B cell (primary cell): Measurements from ENCODE around the gene ARHGEF37. TPM values are rescaled to one million over a fixed set of nuclear protein-coding genes. Genes with fewer than 3 reads are reported as not detected.

ENCODE experiments used
- ATAC-seq: fragments of 200-7000 bp; cut with Tn5 transposase; one replicate; pipeline ENCODE4 v1.10.0; 2021; ENCODE audit warnings: low read depth, mild to moderate bottlenecking, moderate number of reproducible peaks, moderate library complexity
- CTCF ChIA-PET: fragments of 350-600 bp; sonication (Branson Sonifier 250); formaldehyde crosslinking; loops from one replicate; lab custom pipeline; 2021; ENCODE audit warnings: antibody characterized with exemption, inconsistent platforms; lab: Charles Lee
- POLR2A ChIA-PET: fragments of 350-600 bp; sonication (Branson Sonifier 250); formaldehyde crosslinking; loops from one replicate; lab custom pipeline; 2021; ENCODE audit warnings: antibody characterized with exemption; lab: Charles Lee
- DNase-seq: peaks from one replicate; pipeline ENCODE4 v3.0.0; 2013
- H2AFZ ChIP-seq: 2 replicates; pipeline ENCODE4 v1.6.1; 2012; ENCODE audit warnings: mild to moderate bottlenecking, low read depth, low read length; ENCODE audit not compliant: insufficient read depth, poor library complexity, severe bottlenecking
- H3K27ac ChIP-seq, 2 donors: 1 replicate in 1 of 2; 2 replicates in 1 of 2; pipeline ENCODE4 v1.5.1; 2012 to 2013; ENCODE audit warnings: low read length in 2 of 2, mild to moderate bottlenecking in 2 of 2, moderate library complexity in 1 of 2
- H3K27me3 ChIP-seq, 4 experiments: fragments of 200-600 bp in 1 of 4; sonication (generic) in 1 of 4; replicated peaks in 1 of 4; 1 replicate in 2 of 4; 2 replicates in 2 of 4; pipeline versions ENCODE4 v1.6.1 to v1.7.0; 2013 to 2016; ENCODE audit warnings: low read length in 3 of 4, mild to moderate bottlenecking in 2 of 4, mixed read lengths in 1 of 4, moderate library complexity in 1 of 4; ENCODE audit not compliant: insufficient read depth in 4 of 4, control insufficient read depth in 3 of 4; ENCODE audit errors: control extremely low read depth in 1 of 4
- H3K36me3 ChIP-seq, 2 experiments: replicated peaks in 1 of 2; 1 replicate in 1 of 2; 2 replicates in 1 of 2; pipeline versions ENCODE4 v1.6.1 to v1.7.1; 2013; ENCODE audit warnings: low read length in 1 of 2; ENCODE audit not compliant: insufficient read depth in 2 of 2, control insufficient read depth in 1 of 2; ENCODE audit errors: control extremely low read depth in 1 of 2, extremely low read depth in 1 of 2
- H3K4me1 ChIP-seq, 2 donors: fragments of 200-600 bp in 1 of 2; sonication (generic) in 1 of 2; 1 replicate in 1 of 2; 2 replicates in 1 of 2; pipeline versions ENCODE4 v1.5.1 to v1.6.1; 2013 to 2017; ENCODE audit warnings: low read length in 2 of 2; ENCODE audit not compliant: control insufficient read depth in 2 of 2, insufficient read depth in 2 of 2
- H3K4me2 ChIP-seq: replicated peaks from 2 replicates; pipeline ENCODE3; 2012; ENCODE audit warnings: mild to moderate bottlenecking, low read depth, low read length; ENCODE audit not compliant: poor library complexity, severe bottlenecking
- H3K4me3 ChIP-seq, 5 experiments: fragments of 200-600 bp in 1 of 5; sonication (generic) in 1 of 5; 1 replicate in 3 of 5; 2 replicates in 2 of 5; pipeline versions ENCODE4 v1.5.1 to v1.7.0; 2011 to 2016; ENCODE audit warnings: low read length in 4 of 5, mild to moderate bottlenecking in 4 of 5, low read depth in 2 of 5, control low read depth in 1 of 5, moderate library complexity in 1 of 5; ENCODE audit not compliant: insufficient read depth in 1 of 5; ENCODE audit errors: control extremely low read depth in 1 of 5, extremely low read depth in 1 of 5
- H3K79me2 ChIP-seq: fragments of 200-600 bp; sonication (generic); one replicate; pipeline ENCODE4 v1.6.0; 2016; ENCODE audit warnings: low read length; ENCODE audit not compliant: control insufficient read depth, insufficient read depth
- H3K9ac ChIP-seq: fragments of 200-600 bp; sonication (generic); 2 replicates; pipeline ENCODE4 v1.6.1; 2017; ENCODE audit warnings: mild to moderate bottlenecking, low read length, moderate library complexity
- H3K9me3 ChIP-seq, 3 donors: one replicate each; pipeline versions ENCODE4 v1.6.1 to v1.7.1; 2013; ENCODE audit warnings: low read length in 2 of 3; ENCODE audit not compliant: control insufficient read depth in 2 of 3, insufficient read depth in 1 of 3; ENCODE audit errors: control extremely low read depth in 1 of 3
- H4K20me1 ChIP-seq: 2 replicates; pipeline ENCODE4 v1.6.0; 2012; ENCODE audit warnings: mild to moderate bottlenecking, low read length; ENCODE audit not compliant: insufficient read depth, control insufficient read depth, poor library complexity, severe bottlenecking
- H3K27ac Mint-ChIP-seq: one replicate; pipeline ENCODE4 v1.8.0; 2021; ENCODE audit warnings: mixed read lengths
- H3K27me3 Mint-ChIP-seq: one replicate; pipeline ENCODE4 v1.8.0; 2021; ENCODE audit warnings: mixed read lengths
- H3K4me1 Mint-ChIP-seq: one replicate; pipeline ENCODE4 v1.8.0; 2021; ENCODE audit warnings: mixed read lengths
- H3K4me3 Mint-ChIP-seq: one replicate; pipeline ENCODE4 v1.8.0; 2021; ENCODE audit warnings: mixed read lengths
- H3K9me3 Mint-ChIP-seq: one replicate; pipeline ENCODE4 v1.8.0; 2022; ENCODE audit warnings: mixed read lengths; ENCODE audit not compliant: insufficient read depth
- EZH2 ChIP-seq: IDR thresholded peaks from 2 replicates; pipeline ENCODE4 v1.6.1; 2012; ENCODE audit warnings: borderline replicate concordance, low read depth, mild to moderate bottlenecking, moderate library complexity, low read length; ENCODE audit not compliant: insufficient read depth, poor library complexity, severe bottlenecking
- WGBS: methylation state at CpG from one replicate; pipeline ENCODE4 v1.1.5; 2013; ENCODE audit warnings: missing lambda C conversion rate; ENCODE audit not compliant: insufficient coverage; 5-methylcytosine and 5-hydroxymethylcytosine counted together
- intact Hi-C: fragments of 100-400 bp; cut with micrococcal nuclease; formaldehyde crosslinking; loops from one replicate; pipeline ENCODE4 v1.10.0; 2022
- polyA plus RNA-seq: library from polyadenylated mRNA; depleted of rRNA; stranded (reverse); fragments of >200 nt; gene quantifications from 2 replicates; pipeline ENCODE4 v1.2.3, GENCODE V29; 2012
- total RNA-seq, 2 donors: library from RNA; stranded (reverse); fragments of 120-200 nt in 1 of 2; gene quantifications; 1 replicate in 1 of 2; 2 replicates in 1 of 2; pipeline versions ENCODE4 v1.2.3 to v1.2.4, GENCODE V29; 2013 to 2022
- TF ChIP-seq, protein P1 (sequence below): fragments of 200-600 bp; IDR thresholded peaks from one replicate; pipeline ENCODE4 v1.8.0; 2022; ENCODE audit warnings: antibody characterized with exemption, mild to moderate bottlenecking

ARHGEF37 gene
- total and polyA plus RNA-seq, 2 donors (not counting 1 experiment from before 2014, with no cell fraction given): 0.06 to 1.7 TPM

DNA sequence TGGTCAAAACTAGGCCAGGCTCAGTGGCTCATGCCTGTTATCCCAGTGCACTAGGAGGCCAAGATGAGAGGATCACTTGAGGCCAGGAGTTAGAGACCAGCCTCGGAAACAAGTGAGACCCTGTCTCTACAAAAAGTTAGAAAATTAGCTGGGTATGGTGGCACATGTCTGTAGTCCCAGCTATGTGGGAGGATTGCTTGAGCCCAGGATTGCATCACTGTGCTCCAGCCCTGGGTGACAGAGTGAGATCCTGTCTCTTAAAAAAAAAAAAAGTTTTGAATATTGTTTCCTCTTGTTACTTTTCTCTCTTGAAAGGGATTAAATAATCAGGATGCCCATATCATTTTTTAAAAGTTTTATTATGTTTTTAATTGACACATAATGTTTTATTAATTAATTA is 7.6 kb downstream of the ARHGEF37 start:
- intact Hi-C loops: no loop called here
- H3K9me3 ChIP-seq: no peaks in the 10 kb centered on the region
- ChIA-PET CTCF (interaction anchor here (0.8 kb wide), 1 partner anchor 24 kb away, joined by 3 read pairs; no protein-coding TSS in a partner anchor), POLR2A (no interaction called here)
- Mint-ChIP-seq H3K4me3 (no peak overlapping the region), H3K27ac (no peak overlapping the region), H3K4me1 (no peaks in the 10 kb centered on the region), H3K27me3 (no peaks in the 10 kb centered on the region), H3K9me3 (no peaks in the 10 kb centered on the region)
- H3K27ac ChIP-seq: no peak overlapping the region
- no peak for DNase-seq
- H3K36me3 ChIP-seq: no peaks in the 10 kb centered on the region
- H3K79me2 ChIP-seq: no peaks in the 10 kb centered on the region
- H3K4me2 ChIP-seq: no peak overlapping the region
- H3K9ac ChIP-seq: no peak overlapping the region
- H3K4me3 ChIP-seq: no peak overlapping the region
- no peaks in the 10 kb centered on the region for H4K20me1 ChIP-seq
- TF ChIP-seq, protein P1, sequence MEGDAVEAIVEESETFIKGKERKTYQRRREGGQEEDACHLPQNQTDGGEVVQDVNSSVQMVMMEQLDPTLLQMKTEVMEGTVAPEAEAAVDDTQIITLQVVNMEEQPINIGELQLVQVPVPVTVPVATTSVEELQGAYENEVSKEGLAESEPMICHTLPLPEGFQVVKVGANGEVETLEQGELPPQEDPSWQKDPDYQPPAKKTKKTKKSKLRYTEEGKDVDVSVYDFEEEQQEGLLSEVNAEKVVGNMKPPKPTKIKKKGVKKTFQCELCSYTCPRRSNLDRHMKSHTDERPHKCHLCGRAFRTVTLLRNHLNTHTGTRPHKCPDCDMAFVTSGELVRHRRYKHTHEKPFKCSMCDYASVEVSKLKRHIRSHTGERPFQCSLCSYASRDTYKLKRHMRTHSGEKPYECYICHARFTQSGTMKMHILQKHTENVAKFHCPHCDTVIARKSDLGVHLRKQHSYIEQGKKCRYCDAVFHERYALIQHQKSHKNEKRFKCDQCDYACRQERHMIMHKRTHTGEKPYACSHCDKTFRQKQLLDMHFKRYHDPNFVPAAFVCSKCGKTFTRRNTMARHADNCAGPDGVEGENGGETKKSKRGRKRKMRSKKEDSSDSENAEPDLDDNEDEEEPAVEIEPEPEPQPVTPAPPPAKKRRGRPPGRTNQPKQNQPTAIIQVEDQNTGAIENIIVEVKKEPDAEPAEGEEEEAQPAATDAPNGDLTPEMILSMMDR: no peak
- no peak for TF ChIP-seq EZH2
- 100% methylated on average over 1 of the region's 1 CpG for WGBS
- H3K27me3 ChIP-seq: no peaks in the 10 kb centered on the region
- H2AFZ ChIP-seq: no peak overlapping the region
- no peaks in the 10 kb centered on the region for H3K4me1 ChIP-seq
- no peak for ATAC-seq

DNA sequence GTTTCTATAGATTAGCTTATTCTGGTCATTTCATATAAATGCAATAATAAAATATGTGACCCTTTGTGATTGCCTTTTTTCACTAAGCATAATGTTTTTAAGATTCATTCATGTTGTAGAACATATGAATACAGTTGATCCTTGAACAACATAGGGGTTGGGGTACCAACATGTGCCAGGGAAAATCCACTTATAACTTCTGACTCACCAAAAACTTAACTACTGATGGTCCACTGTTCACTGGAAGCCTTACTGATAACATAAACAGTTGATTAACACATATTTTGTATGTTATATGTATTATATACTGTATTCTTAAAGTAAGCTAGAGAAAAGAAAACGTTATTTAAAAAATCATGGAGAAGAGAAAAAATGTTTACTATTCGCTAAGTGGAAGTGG is 12.1 kb downstream of the ARHGEF37 start:
- H3K9me3 Mint-ChIP-seq: no peaks in the 10 kb centered on the region
- Histone ChIP-seq H3K9me3 (no peaks in the 10 kb centered on the region), H3K36me3 (no peaks in the 10 kb centered on the region), H3K9ac (no peak overlapping the region), H4K20me1 (no peaks in the 10 kb centered on the region), H3K27me3 (no peaks in the 10 kb centered on the region), H3K79me2 (no peaks in the 10 kb centered on the region), H2AFZ (no peak overlapping the region), H3K4me2 (no peak overlapping the region), H3K27ac (no peak overlapping the region), H3K4me3 (no peak overlapping the region), H3K4me1 (peaks cover 6 to 21% of the 10 kb centered on the region in 2 donors)
- ChIA-PET CTCF (no interaction called here), POLR2A (no interaction called here)
- no peak overlapping the region for H3K27ac Mint-ChIP-seq
- H3K27me3 Mint-ChIP-seq: no peaks in the 10 kb centered on the region
- ATAC-seq: no peak
- DNase-seq: no peak
- no CpG with 5 or more reads among the region's 2 CpGs for WGBS
- TF ChIP-seq, protein P1: no peak
- TF ChIP-seq EZH2: no peak
- intact Hi-C loops: no loop called here
- H3K4me3 Mint-ChIP-seq: no peak overlapping the region
- H3K4me1 Mint-ChIP-seq: peaks cover 17% of the 10 kb centered on the region
